Measurements from ENCODE around the gene FAM222A.

Gene FAM222A

DNA sequence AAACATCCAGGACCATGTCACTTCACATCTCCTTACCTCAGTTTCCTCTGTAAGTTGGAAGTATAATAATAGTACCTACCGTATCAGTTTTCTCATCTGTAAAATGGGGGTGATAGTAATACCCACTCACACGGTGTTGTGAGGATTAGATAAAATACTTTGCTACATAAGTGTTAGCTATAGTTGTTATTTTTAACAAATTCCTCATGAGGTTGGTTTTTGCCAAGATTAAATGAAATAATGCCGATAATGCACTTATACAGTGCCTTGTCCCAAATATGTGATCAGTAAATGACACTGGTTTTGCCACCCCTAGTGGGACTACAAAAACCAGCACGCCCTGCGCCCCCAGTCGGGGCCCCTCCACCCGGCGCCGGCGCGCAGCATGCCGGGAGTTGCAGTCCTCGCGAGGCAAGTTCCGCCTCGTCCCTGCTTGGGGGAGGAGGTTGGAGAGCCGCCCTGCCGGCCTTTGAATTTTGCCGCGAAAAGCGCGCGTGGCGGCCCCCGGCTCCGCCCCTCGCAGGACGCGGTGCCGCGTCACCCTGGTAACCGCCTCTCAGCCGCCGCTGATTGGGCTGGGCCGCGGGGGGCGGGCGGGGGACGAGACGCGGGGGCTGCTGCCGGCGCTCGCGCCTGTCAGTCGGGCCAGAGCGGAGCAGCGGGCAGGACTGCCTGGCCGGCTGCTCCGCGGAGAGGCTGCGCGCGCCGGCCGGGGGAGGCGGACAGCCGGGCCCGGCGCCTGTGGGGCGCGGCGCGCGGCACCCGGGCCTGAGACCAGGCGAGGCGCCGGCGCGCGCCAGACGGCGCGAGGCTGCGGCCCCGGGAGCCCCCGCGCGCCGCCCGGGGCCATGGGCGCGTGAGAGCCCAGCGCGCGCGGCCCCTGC, at the start of gene FAM222A:
FAM222A (plus strand) TSS at position 639 of the 884 bp plus-strand sequence. CDS start 30,322 bp downstream, outside the sequence.
- peak; percentile 92 for ATAC-seq (replicated peaks; ENCODE audit: extremely low read depth, poor library complexity, severe bottlenecking)
- peak; percentile 94 to 97 for DNase-seq (ENCODE audit: low spot score in 2 of 2)
- Mint-ChIP-seq H3K27me3 (peaks cover 26% of the 10 kb centered on the region), H3K4me3 (peak within 1 kb of the TSS; percentile 65), H3K4me1 (no peaks in the 10 kb centered on the region), H3K27ac (ENCODE audit: low read depth) (no peak within 1 kb of the TSS), H3K9me3 (no peaks in the 10 kb centered on the region), H3K36me3 (ENCODE audit: insufficient read depth) (peaks cover 2% of the 10 kb centered on the region)

DNA sequence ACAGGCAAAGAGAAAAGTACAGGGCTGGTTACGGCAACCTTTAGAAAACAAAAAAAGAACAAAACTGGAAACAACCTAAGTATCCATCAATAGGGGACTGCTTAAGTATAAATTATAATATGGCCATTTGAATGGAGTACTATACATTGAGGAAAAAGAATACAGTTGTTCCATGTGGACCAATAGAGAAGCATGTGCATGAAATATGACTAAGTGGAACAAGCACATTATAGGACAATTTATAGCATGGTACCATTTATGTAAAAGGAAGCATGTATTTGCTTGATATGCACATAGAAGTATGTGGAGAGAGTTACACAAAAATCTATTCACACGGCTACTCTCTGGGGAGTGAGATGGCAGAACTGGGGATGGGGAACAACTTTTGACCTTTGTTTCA, 49.2 kb upstream of the FAM222A start:
- Mint-ChIP-seq H3K4me3 (no peak overlapping the region), H3K36me3 (ENCODE audit: insufficient read depth) (no peaks in the 10 kb centered on the region), H3K27me3 (peaks cover 21% of the 10 kb centered on the region), H3K4me1 (no peaks in the 10 kb centered on the region), H3K9me3 (no peaks in the 10 kb centered on the region), H3K27ac (ENCODE audit: low read depth) (no peak overlapping the region)
- ATAC-seq (replicated peaks; ENCODE audit: extremely low read depth, poor library complexity, severe bottlenecking) (no peak), DNase-seq (ENCODE audit: low spot score in 2 of 2) (no peak)

DNA sequence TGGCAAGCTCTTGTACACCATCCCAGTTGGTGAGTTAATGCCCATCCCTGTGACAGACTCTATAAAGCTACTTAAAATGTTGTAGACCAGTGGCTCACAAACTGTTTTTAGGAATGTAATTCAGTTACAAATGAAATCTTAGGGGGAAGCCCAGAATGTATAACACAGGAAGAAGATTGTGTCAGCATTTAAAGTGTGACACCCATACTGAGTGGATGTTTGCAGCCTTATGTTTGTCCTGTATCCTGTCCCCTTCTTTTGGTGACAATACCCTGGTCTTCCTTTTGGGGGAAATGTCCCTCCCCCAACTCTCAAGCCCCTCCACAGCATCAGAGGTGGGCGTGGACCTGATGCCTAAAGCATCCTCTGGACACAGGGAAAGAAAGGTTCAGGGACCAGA, 47.6 kb upstream of the FAM222A start:
- Mint-ChIP-seq H3K27ac (ENCODE audit: low read depth) (no peak overlapping the region), H3K27me3 (peaks cover 33% of the 10 kb centered on the region), H3K4me1 (no peaks in the 10 kb centered on the region), H3K4me3 (no peak overlapping the region), H3K9me3 (no peaks in the 10 kb centered on the region), H3K36me3 (ENCODE audit: insufficient read depth) (no peaks in the 10 kb centered on the region)
- DNase-seq (ENCODE audit: low spot score in 2 of 2) (no peak), ATAC-seq (replicated peaks; ENCODE audit: extremely low read depth, poor library complexity, severe bottlenecking) (no peak)

DNA sequence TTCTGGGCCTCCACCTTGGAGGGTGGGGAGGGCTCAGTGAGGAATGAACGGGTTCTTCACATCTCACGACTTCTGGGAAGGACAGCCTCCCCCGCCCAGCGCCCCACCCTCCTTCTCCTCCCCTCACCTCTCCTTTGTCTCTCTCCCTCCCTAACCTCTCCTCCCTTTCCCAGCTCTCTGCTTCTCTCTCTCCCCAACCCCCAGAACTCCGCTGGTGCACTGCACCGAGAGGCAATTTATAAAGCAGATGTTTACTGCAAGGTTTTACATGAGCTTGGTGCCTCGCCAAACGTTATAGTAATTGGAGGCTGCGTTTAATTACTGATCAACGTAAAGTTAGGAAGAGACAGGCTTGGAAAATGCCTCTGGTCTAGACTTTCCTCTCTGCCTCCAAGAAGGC, 42.9 kb upstream of the FAM222A start:
- ATAC-seq (replicated peaks; ENCODE audit: extremely low read depth, poor library complexity, severe bottlenecking) (no peak), DNase-seq (ENCODE audit: low spot score in 2 of 2) (no peak)
- no peak overlapping the region for H3K27ac Mint-ChIP-seq (ENCODE audit: low read depth)
- H3K9me3 Mint-ChIP-seq = no peaks in the 10 kb centered on the region
- no peak overlapping the region for H3K4me3 Mint-ChIP-seq
- H3K4me1 Mint-ChIP-seq = no peaks in the 10 kb centered on the region
- H3K36me3 Mint-ChIP-seq (ENCODE audit: insufficient read depth) = no peaks in the 10 kb centered on the region
- peaks cover 49% of the 10 kb centered on the region for H3K27me3 Mint-ChIP-seq

DNA sequence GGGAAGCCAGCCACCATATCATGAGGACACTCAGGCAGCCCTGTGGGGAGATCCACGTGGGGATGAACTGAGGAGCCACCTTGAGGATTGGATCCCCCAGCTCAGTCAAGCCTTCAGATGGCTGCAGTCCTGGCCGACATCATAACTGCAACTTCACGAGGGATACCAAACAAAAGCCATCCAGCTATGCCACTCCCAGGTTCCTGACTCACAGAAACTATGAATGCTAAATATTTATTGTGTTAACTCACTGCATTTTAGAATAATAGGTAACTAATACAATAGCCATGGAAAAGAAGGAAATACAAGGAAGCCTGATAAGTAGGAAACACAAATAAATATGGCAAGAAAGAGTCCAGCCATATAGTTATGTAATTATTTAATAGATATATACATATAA, 42.1 kb upstream of the FAM222A start:
- no peaks in the 10 kb centered on the region for H3K9me3 Mint-ChIP-seq
- no peak for ATAC-seq (replicated peaks; ENCODE audit: extremely low read depth, poor library complexity, severe bottlenecking)
- no peak for DNase-seq (ENCODE audit: low spot score in 2 of 2)
- H3K4me1 Mint-ChIP-seq = no peaks in the 10 kb centered on the region
- peaks cover 2% of the 10 kb centered on the region for H3K36me3 Mint-ChIP-seq (ENCODE audit: insufficient read depth)
- H3K27me3 Mint-ChIP-seq = peaks cover 57% of the 10 kb centered on the region
- no peak overlapping the region for H3K4me3 Mint-ChIP-seq
- no peak overlapping the region for H3K27ac Mint-ChIP-seq (ENCODE audit: low read depth)

DNA sequence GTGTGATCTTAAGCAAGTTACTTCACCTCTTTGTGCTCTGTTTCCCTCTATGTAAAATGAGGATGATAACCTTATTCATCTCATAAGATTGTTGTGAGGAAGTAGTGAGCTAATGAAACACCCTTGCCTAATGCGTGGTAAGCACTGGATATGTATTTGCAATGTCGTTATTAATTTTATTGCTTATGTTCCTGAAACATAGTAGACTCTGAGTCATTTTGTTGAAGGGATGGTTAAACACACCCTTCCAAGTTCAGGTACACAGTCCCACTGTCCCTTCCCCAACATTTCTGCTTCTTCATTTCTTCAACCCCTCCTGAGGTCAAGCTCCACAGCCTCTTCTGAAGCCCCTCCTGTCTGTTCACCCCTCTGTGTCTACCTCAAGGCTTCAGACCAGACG, 40.2 kb upstream of the FAM222A start:
- Mint-ChIP-seq H3K4me3 (no peak overlapping the region), H3K9me3 (no peaks in the 10 kb centered on the region), H3K27ac (ENCODE audit: low read depth) (no peak overlapping the region), H3K36me3 (ENCODE audit: insufficient read depth) (peaks cover 2% of the 10 kb centered on the region), H3K27me3 (peaks cover 55% of the 10 kb centered on the region), H3K4me1 (no peaks in the 10 kb centered on the region)
- ATAC-seq (replicated peaks; ENCODE audit: extremely low read depth, poor library complexity, severe bottlenecking) (no peak), DNase-seq (ENCODE audit: low spot score in 2 of 2) (no peak)

DNA sequence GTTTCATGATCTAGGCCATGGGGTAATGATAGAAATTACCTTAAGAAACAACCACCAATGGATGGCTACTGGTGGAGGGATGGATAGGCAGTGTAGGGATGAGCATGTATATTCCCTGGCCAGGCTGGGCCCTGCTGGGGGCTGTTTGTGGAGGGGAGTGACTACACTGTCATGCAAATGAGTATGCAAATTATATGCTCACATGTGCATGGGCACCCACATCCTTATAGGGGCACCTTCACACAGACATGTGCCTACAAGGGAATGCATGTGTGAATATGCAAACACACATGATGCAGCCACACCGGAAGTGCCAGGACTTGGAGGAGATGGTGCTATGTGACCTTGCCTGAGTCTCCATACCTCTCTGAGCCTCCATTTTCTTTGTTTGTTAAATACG, 39.7 kb upstream of the FAM222A start:
- DNase-seq (ENCODE audit: low spot score in 2 of 2) = no peak
- H3K9me3 Mint-ChIP-seq = no peaks in the 10 kb centered on the region
- peaks cover 50% of the 10 kb centered on the region for H3K27me3 Mint-ChIP-seq

DNA sequence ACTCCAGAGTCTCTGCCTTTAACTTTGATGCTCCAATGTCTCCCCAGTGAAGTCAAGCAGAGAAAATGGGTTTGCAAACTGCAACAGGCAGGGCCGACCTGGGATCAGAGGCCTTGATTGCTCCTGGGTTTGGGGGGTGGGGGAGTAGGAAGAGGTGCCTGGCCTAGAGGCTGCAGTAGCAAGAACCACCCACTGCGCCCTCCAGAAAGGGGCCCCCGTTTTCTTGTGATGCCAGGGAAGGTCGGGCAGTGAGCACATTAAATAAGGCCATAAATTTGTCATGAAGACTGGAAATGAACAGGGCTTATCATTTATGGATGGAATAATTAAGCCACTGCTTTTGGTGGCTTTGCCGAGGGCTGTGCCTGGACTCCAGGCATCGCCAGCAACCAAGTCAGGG, 38.2 kb upstream of the FAM222A start:
- H3K9me3 Mint-ChIP-seq = no peaks in the 10 kb centered on the region
- no peak for ATAC-seq (replicated peaks; ENCODE audit: extremely low read depth, poor library complexity, severe bottlenecking)
- H3K27me3 Mint-ChIP-seq = peaks cover 37% of the 10 kb centered on the region
- DNase-seq (ENCODE audit: low spot score in 2 of 2) = no peak
- H3K27ac Mint-ChIP-seq (ENCODE audit: low read depth) = no peak overlapping the region
- no peaks in the 10 kb centered on the region for H3K4me1 Mint-ChIP-seq
- H3K4me3 Mint-ChIP-seq = no peak overlapping the region
- H3K36me3 Mint-ChIP-seq (ENCODE audit: insufficient read depth) = peaks cover 2% of the 10 kb centered on the region

More for the DNA sequence above, 39.7 kb upstream of the FAM222A start:
- H3K4me1 Mint-ChIP-seq = no peaks in the 10 kb centered on the region
- peaks cover 2% of the 10 kb centered on the region for H3K36me3 Mint-ChIP-seq (ENCODE audit: insufficient read depth)
- no peak overlapping the region for H3K27ac Mint-ChIP-seq (ENCODE audit: low read depth)
- no peak for ATAC-seq (replicated peaks; ENCODE audit: extremely low read depth, poor library complexity, severe bottlenecking)
- no peak overlapping the region for H3K4me3 Mint-ChIP-seq

DNA sequence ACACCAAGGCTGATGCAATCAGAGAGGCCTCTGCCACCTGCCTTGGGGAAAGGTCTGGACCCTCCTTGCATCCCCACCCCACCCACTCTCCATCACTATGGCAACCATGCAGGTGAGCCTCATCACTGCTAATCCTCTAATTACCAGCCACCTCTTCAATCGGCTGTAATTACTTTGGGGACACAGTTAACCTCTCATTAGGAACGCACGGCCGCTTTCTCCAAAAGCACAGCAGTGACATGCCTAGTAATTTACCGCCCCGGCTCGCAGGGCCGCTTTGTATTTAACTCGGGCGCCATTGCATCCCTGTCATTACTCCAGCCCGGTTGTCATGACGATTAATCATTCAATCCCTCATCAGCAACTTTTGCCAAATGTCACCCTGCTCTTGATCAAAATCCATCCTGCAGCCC, 36.3 kb upstream of the FAM222A start:
- H3K4me3 Mint-ChIP-seq = no peak overlapping the region
- no peaks in the 10 kb centered on the region for H3K4me1 Mint-ChIP-seq
- H3K9me3 Mint-ChIP-seq = no peaks in the 10 kb centered on the region
- H3K36me3 Mint-ChIP-seq (ENCODE audit: insufficient read depth) = peaks cover 2% of the 10 kb centered on the region
- ATAC-seq (replicated peaks; ENCODE audit: extremely low read depth, poor library complexity, severe bottlenecking) = no peak
- no peak overlapping the region for H3K27ac Mint-ChIP-seq (ENCODE audit: low read depth)
- H3K27me3 Mint-ChIP-seq = peaks cover 25% of the 10 kb centered on the region
- DNase-seq (ENCODE audit: low spot score in 2 of 2) = no peak

DNA sequence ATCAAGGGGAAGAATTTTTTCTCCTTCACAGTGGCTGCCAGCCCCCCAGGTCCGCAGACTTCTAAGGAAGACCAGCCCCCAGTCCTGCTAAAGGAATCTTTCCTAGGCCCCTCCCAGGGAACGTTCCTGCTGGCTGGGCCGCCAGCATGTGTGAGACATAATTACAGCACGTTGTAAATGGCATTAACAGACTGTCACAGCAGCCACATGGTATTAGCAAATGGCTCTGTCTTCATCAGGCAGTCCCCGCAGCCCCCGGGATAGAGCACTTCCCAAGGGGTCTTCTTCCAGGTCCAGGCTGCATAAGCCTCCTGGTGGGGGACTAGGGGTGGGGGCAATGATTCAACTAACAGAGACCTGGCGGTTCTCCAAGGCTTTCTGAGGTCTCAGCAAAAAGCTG, 34.9 kb upstream of the FAM222A start:
- DNase-seq (ENCODE audit: low spot score in 2 of 2) = no peak
- H3K4me1 Mint-ChIP-seq = no peaks in the 10 kb centered on the region
- no peaks in the 10 kb centered on the region for H3K9me3 Mint-ChIP-seq
- H3K4me3 Mint-ChIP-seq = no peak overlapping the region
- no peak for ATAC-seq (replicated peaks; ENCODE audit: extremely low read depth, poor library complexity, severe bottlenecking)
- peaks cover 2% of the 10 kb centered on the region for H3K36me3 Mint-ChIP-seq (ENCODE audit: insufficient read depth)
- H3K27ac Mint-ChIP-seq (ENCODE audit: low read depth) = no peak overlapping the region
- H3K27me3 Mint-ChIP-seq = peaks cover 25% of the 10 kb centered on the region

DNA sequence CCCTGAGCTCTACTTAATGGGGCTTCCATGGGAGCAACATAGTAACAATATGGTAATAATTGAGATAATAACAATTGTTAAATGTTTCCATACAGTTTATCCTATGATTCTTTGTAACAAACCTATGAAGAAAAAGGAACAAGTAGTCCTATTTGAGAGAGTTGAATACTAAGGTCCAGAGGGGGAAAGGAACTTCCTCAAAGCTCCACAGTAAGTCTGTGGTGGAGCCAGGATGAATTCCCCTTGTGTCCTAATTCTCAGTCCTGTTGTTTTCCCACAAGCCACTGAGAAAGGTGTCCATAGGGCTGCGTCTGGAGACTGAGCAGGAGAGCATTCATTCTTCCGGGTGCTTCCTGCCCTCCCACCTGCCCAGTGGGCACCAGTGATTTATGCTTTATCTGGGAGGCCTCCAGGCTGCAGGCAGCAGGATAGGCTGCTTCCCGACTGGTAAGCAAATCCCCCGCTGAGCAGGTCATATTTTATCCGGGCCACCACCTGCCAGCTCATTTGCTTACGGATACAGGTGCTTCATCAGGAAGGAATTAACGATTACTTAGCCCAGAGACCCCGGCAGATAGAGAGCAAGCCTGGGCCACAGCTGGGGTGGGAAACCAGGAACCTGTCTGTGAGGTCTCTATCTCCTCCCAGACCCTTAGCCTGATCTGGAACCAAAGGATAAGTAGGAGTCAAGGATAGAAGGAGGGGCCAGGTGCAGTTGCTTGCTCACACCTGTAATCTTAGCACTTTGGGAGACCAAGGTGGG, 33.9 kb upstream of the FAM222A start:
- H3K27ac Mint-ChIP-seq (ENCODE audit: low read depth) = no peak overlapping the region
- DNase-seq (ENCODE audit: low spot score in 2 of 2) (no peak), ATAC-seq (replicated peaks; ENCODE audit: extremely low read depth, poor library complexity, severe bottlenecking) (no peak)
- H3K9me3 Mint-ChIP-seq = no peaks in the 10 kb centered on the region
- H3K36me3 Mint-ChIP-seq (ENCODE audit: insufficient read depth) = peaks cover 2% of the 10 kb centered on the region
- H3K4me3 Mint-ChIP-seq = no peak overlapping the region
- peaks cover 25% of the 10 kb centered on the region for H3K27me3 Mint-ChIP-seq
- H3K4me1 Mint-ChIP-seq = no peaks in the 10 kb centered on the region

DNA sequence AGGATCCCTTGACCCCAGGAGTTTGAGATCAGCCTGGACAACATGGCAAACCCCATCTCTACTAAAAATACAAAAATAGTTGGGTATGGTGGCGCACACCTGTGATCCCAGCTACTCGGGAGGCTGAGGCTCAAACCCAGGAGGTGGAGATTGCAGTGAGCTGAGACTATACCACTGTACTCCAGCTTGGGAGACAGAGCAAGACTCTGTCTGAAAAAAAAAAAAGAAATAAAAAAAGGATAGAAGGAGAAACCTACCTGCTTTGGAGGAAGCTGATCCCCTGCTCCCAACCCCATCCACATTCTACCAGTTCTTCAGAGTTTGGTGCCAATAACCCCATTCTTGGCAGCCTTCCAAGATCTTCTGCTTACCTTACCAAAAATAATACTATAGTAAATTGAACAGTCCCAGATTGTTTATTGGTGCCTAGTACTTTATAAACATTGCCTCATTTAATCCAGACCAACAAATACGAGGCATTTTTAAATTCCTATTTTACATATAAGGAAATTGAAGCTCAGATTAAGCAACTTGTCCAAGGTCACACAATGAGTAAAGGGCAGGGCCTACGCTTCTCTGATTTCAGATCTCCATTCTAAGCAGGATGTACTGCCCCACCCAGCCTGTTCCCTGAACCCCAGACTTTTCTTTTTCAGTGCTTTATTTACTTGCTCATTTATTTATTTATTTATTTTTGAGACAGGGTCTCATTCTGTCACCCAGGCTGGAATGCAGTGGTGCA, 33.2 kb upstream of the FAM222A start:
- Mint-ChIP-seq H3K27me3 (peaks cover 19% of the 10 kb centered on the region), H3K4me3 (no peak overlapping the region), H3K27ac (ENCODE audit: low read depth) (no peak overlapping the region), H3K4me1 (no peaks in the 10 kb centered on the region), H3K9me3 (no peaks in the 10 kb centered on the region), H3K36me3 (ENCODE audit: insufficient read depth) (peaks cover 2% of the 10 kb centered on the region)
- DNase-seq (ENCODE audit: low spot score in 2 of 2) = no peak
- ATAC-seq (replicated peaks; ENCODE audit: extremely low read depth, poor library complexity, severe bottlenecking) = no peak
